HT-29 (cell line): ENCODE results near the gene CDK14. TPM values are rescaled to one million over a fixed set of nuclear protein-coding genes. Genes with fewer than 3 reads are reported as not detected.

Source experiments
- DNase-seq: peaks from one replicate; pipeline ENCODE4 v3.0.0-alpha.2; 2015; ENCODE audit warnings: low spot score
- total RNA-seq: library from RNA; depleted of rRNA; stranded (reverse); fragments of >200 nt; shearing (Covaris generic); gene quantifications from 2 replicates; pipeline ENCODE4 v1.2.3, GENCODE V29; 2014

Gene CDK14
- total RNA-seq, 1 experiment from 2014 or later = 0.61 TPM

DNA sequence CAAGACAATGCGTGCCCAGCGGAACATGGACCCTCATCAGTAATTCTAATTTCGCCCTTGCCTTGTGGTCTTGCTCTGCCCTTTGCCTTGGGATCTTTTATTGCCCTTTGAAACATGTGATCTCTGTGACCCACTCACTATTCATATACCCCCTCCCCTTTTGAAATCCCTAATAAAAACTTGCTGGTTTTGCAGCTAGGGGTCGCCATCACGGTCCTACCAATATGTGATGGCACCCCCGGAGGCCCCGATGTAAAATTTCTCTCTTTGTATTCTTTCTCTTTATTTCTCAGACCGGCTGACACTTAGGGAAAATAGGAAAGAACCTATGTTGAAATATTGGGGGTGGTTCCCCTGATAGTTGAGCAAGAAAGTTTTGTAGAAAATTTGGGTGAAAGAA is 242.7 kb downstream of the CDK14 start:
- no peak for DNase-seq

DNA sequence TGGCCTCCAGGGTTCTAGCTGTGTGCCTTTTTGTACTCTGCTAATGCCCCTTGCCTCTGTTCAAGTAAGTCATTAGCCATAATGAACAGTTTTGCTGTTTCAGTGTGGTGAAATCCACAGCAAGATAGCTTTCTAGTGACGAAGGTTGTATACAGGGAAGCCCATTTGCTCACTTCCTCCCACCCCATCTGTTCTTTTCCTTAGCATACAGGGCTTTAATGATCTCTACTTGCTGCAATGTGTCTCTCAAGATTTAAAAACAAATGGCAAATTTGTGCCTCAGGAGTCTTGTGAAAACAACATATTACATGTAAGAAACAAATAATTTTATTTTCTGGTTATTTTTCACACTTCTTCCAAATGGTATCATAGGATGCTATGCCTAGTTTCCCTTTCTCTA is 243.2 kb downstream of the CDK14 start:
- DNase-seq = no peak

DNA sequence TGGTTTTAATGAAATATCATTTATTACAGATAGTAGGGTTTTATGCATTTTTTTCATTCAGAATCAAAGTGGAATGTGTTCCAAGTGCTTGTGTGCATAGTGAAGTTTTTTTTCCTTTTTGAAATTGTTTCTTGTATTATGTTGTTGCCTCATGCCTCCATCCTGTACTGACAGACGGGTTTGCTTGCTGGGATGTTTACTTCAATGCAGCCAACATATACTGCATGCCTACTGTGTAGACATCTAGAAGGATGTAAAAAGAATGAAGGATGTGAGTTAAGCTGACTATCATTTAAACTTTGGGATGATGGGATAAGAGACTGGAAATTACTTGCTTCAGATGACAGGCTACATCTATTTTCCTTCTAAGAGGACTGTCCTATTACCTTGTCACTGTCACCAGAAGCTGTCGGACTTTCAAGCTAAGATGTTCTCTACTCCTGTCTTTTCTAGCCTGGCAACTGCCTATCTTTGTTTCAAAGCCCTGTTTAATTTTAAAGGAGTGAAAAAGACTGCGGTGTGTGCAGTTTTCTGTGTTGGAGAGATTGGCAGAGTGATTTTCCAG is 243.7 kb downstream of the CDK14 start:
- DNase-seq = no peak

DNA sequence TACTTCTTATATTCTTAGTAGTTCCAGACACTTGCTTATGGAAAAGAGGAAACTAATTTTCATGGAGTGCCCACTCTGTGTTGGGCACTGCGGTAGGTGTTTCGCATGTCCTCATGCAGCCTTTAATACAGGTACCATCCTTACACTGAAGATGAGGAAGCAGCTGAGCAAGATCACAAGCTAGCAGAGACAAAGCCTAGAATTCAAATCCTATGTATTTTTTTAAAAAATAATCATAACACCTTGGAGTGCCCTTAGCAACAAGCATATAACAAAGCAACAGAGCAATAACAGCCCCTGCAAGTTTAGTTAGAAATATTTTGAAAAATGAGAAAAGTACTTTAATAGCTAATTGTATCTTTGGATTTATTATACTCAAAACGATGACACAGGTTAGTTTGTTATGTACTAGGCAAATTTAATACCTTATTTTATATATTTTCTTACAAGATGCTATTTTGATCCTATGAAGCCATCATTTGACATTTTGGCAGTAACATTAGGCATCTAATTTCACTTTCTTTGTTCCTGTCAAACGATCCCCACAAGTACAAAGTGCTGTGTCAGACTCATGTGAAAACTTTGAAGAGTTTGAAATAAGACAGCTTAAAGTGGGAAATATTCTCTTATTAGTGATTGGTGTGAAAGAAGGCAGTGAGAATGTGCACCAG is 245.8 kb downstream of the CDK14 start:
- DNase-seq = no peak

DNA sequence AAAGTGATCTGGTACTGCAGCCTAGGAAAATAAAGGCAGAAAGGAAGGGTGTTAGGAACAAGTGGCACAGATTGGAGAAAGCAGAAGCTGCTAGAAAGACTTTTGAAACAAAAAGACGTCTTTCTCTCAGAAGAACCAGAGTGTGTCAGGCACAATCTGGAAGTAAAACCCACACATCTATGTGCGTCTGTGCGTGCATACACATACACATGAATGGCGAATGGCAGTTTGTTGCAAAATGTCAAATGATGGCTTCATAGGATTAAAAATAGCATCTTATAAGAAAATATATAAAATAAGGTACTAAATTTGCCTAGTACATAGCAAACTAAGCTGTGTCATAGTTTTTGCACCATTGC is 246.3 kb downstream of the CDK14 start:
- DNase-seq = no peak

DNA sequence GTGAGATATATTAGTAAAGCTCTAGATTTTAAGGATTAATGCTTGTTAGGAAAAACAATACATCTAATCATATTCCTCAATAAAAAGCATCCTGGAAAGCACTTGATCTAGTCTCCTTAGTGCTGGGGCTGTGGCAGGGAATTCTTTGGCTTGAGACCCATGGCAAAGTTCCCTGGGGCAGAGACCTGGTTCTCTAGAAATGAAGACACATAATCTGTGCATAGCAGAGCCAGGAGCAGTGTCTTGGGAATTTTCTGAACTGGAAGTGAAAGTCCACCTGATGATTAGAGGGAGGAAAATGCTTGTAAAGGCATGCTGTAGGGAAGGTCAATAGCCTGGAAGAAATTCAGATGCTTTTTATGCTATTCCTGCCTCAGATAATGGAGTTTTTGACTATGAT is 247.4 kb downstream of the CDK14 start:
- no peak for DNase-seq

DNA sequence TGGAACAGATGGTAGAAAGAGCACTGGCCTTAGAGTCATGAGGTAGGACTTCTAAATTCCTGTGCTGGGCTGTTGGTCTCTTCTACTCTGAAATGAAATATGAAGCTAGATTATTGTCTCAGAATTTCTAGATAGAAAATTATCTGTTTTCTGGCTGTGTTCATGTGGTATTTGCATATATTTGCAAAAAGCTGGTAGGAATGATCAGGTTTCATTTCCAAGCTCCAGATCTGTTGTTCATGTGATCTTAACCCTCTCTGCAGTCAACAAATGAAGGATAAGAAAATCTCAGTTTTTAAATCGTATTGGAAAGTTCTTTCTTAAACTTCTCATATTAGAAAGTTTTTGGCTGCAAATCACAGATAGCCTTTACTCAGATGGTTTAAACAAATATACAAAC is 248.3 kb downstream of the CDK14 start:
- no peak for DNase-seq

DNA sequence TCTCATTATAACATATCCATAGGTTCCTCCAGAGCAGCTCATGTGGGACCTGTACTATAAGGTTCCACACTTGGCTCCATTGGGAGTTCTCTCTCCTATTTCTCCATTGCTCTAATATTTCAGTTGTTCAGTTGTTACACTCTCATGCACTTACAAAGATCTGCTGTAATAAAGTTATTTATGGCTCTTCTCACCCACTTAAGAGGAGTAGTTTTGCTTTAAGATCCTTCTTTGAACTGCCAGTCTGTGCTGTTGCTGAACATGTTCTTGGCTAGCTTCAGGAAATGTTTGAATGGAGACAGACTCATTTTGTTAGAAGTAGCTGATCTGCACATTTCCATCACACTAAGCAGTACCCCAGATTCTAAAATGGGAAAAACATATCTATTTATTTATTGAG is 250.1 kb downstream of the CDK14 start:
- DNase-seq = no peak

DNA sequence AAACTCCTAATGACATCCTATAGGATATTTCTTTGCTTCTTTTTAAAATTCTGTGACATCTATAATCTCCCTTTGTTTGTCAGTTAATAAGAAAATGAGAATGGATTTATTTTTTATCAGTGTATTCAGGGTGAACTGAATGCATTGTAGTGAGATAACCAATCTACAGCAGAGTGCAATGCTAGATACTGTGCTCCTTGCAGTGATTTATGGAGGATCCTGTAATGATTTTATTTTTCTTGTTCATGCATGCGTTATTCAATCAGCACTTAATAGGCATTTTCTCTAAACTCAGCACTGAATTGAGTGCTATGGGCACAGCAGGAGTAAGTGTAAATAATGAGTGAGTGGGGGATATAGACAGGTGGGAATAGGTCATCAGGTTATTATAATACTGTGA is 253.9 kb downstream of the CDK14 start:
- DNase-seq = no peak

DNA sequence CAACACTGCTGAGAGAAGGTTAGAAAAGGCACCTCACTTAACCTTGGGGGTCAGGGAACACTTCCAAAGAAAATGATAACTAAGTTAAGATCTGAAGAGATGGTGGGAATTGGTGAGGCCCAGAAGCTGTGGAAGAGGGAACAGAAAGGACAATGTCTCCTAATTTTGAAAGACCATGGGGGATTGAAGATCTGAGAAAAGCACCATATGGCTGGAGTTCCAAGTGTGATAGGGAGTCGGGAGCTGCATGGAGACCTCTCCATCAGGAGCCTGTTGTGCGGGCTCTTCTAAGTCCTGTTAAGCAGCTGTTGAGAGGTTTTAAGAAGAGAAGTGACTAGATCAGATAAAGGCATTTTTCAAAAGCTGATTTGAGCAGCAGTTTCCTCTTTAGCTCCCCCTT is 254.3 kb downstream of the CDK14 start:
- no peak for DNase-seq

DNA sequence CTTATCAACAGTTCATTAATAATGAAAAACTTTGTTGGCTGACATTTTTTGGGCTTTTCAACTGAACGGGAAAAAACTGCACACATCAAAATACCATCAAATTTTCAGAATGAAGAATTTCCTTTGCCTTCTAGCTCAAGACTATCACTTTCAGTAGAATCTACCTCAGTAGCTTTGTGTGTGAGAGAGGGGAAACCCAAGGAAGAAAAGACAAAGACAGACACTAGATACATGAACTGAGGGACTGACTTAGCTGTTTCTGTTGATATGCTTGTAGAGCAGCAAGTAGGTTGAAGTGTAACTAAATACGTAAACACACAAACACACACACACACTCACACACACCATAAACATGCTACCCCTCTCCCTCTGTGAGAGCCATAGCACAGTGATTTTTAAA is 257.1 kb downstream of the CDK14 start:
- DNase-seq = no peak

DNA sequence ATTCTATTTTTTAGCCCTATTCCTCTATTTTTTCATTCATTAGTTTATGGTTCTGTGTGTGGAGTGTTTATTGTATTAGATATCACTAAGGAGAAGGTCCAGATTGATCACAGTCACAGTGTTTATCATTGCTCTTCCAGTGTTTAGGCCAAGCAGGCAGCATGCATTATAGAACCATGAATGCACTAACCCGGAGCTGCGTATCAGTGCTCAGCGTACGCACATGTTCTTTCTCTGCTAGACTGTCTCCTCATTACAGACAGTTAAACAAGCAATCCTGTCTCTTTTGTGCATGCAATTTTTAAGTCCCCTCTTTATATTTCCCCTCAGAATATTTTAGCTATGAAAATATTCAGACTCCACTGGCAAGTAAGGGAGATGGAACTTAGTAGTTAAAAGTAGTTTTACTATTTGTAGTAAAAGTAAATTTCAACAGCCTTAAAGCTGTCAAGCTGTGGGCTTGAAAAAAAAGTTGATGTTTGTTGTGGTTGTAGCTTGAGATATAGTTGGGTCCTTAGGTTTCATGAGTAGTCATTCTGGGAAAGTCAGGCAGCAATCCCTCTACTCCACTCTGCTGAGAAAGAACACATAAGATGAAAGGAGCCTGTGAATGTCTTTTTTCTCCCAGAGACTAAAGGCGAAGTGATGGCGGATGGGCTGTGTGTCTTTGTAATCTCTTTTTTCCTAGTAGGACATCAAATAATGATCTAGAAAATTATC is 260.4 kb downstream of the CDK14 start:
- no peak for DNase-seq

DNA sequence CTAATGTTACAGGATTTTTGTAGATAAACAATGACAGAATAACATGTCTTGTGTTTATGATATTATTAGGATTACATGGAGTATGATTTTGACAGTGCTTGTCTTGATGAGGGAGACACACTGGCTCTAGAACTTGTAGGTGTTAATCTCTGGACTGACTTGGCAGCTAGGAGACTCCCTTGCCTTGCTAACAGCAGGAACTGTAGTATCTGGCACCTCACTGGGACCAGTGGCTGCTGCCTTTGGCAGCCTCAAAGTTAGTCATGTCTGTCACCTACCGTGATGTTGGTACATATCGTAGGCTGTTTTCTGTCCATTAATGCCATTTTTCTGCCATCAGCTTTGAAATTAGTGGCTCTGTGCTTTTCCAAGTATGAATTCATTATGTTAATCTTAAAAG is 261.5 kb downstream of the CDK14 start:
- DNase-seq = no peak

DNA sequence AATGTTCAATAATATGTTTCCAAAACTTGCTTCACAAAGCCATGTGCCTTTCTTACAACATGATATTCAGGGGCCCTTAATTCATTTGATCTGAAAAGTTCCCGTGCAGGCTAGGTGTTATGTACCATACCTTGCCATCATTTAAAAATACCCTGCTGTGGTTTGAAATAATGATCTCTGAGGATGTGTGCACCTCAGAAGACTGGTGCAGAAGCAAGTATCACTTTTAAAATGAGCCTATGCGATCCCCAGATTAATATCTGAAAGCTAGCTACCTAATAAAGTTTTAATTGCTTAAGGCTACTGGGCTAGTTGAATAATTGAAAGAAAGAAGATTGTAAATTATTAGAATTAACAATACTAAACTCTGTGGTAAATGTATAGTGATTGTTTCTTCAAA is 262.4 kb downstream of the CDK14 start:
- DNase-seq = no peak

DNA sequence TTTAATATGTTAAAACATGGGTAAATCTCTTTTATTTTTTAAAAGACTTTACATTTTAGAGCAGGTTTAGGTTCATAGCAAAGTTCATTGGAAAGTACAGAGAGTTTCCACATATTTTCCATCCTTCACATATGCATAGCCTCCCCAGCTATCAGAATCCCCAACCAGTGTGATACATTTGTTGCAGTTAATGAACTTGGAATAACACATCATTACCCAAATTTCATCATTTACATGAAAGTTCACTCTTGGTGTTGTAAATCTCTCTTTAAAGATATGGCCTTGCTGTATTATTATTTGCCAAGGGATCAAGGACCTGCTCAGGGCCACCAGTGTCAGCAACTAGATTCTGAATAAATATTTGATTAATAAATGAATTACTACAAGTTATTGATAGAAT is 263.4 kb downstream of the CDK14 start:
- no peak for DNase-seq

DNA sequence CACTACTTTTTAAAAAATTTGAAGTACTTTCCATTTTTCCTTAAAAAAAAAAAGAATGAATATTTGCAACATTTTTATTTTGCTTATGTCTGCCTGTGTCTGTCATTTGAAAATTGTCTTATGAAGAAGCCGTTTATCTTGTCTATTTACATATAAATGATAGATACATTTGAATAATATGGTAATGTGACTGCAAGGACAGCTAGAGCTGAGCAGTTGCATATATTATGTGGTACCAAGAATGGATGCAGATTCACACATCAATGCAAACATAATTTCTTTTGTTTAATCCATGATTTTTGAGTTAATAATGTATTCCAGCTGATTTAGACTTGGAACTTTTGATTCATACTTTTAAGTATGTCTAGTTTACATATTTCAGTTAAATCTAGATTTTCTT is 268.0 kb downstream of the CDK14 start:
- DNase-seq = no peak

DNA sequence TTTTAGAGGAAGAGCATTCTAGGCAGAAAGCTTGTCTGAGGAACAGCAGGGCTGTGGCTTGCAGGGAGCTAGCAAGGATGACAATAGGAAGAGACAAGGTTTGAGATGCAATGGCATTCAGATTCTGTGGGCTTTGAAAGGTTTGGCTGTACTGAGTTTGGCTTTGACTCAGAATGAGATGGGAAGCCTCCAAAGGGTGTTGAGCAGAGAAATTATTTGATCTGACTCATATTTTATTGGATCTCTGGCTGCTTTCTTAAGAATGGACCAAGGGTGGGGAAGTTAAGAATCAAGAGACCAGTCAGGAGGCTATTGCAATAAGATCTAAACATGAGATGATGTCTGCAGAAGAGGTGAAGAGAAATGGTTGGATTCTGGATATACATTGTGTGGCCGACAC is 273.2 kb downstream of the CDK14 start:
- no peak for DNase-seq

DNA sequence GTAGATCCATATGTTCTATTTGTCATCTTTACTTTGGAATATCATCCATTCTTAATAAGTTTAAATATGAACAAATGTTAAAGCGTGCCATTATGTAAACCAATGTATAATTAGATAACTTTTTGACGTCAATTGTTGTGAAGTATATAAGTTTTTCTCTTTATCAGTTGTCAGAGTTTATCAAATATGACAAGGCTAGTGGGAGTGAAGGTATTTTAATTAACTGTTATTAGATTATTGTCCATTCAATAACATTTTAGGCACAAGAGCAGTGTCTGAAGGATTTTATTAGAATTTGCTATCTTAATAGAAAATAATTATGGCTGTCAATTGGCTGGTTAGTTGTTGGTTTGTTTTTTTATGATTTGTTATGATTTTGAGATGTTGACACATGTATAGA is 280.6 kb downstream of the CDK14 start:
- no peak for DNase-seq

DNA sequence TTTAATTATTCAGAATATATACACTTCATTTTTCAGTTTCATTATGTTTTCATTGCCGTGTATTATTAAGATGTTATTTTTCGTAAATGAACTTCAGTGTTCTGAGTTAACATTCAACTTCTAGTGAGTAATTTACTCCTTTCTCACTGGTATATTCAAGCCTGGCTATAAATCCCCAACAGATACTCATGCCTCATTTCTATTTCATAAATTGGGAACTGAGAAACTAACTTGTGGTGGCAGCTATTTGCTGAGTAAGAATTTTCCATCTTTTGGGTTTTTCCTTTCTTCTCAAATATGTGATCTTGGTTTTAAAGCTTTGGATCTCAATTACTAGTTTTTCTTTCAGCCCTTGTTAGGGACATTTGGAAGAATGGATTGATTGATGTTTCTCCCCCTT is 281.1 kb downstream of the CDK14 start:
- DNase-seq = no peak

DNA sequence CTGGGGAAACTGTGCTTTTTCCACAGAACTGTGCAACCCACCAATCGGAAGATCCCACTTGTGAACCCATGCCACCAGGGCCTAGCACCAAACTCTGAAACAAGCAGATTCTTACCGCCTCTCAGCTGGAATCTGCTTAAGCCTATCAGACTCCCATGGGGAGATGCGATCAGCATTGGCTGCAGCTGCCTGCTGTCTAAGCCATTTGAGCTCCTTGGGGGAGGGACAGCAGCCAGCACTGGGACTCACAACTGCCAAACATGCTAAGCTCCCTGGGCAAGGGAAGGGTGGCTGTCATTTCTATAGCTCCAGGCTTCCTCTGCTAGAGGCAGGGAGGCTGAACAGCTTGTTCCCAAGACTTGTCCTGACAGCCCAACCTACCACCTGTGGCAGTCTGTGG is 283.8 kb downstream of the CDK14 start:
- no peak for DNase-seq

DNA sequence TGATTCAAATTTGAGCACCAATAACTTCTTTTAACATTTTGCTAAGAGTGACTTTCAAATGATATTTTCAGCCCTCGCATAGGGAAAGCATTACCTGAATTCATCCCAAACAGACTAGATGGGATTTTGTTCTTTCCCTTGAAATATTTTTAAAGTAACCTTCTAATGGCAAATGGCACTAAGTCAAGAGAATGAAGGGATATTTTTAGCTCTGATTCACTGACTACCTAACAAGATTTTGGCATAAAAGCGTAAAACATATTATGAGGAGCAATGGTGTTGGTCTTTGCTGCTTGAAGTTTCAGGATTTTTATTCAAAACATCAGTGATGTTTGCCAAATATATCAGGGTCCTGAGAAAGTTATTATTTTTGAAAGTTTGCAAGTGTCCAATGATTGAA is 290.3 kb downstream of the CDK14 start:
- DNase-seq = no peak

DNA sequence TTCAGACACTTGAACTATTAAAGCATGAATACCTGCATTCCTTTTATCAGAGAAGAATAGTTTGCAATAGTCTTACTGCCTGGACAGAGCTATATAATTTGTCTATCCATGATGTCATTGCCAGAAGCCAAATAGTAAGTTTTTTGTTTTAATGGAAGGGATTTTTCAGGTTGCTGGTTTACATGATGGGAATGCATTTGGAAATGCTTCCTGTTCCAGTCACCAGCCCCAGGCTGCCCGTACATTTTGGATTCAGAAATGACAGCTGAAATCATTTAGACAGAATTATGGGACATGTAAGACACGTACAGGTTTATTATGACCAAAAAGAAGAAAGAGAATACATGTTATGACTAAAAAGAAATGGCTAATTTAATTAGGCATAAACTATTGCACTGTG is 293.1 kb downstream of the CDK14 start:
- no peak for DNase-seq

DNA sequence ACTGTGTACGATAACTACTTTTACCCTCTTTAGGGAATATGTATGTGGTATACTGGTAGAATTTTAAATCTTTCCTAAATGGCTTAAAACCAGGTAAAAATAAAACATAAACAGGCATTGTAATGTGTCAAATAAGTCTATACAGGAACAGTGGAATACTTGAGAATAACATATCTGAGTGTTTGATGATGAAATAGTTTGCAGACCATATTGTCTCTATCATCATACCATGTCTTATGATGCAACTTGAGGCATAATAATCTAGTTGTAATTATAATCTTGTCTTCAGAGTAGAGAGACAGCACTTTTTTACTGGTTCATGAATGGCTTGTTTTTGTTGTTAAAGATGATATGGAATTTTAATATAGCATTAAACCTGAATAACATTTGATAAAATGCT is 293.5 kb downstream of the CDK14 start:
- no peak for DNase-seq

DNA sequence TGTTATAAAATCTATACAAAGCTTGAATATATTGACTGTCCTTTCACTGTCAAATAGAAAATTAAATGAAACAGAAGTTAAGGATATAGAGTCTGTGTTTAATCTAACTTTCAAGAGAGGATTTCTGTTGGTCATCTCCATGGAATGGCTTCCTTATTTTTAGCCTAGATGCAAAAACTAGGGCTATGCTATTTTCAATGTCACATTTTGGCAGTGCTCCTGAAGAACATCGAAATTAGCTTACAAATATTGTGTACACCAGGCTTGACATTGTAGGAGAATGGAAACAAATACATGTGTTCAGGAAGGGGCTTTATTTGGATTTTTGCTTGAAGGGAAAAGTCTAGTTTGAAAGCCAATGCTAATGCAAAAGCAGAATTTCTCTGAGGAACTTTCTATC is 295.4 kb downstream of the CDK14 start:
- no peak for DNase-seq
